Stomach (tissue), 9 donors: Measurements from ENCODE around the gene THAP7. TPM values are rescaled to one million over a fixed set of nuclear protein-coding genes. Genes with fewer than 3 reads are reported as not detected.
"Not testable (repeated sequence)": the region's sequence is repeated elsewhere in the genome, so short reads cannot be mapped to it uniquely, and the experiment has no call there.

Experiments used
- DNase-seq, 2 donors: peaks; one replicate each; pipeline versions ENCODE4 v3.0.0 to v3.0.0-alpha.2; 2013 to 2019
- H3K27ac ChIP-seq, 5 donors: fragments of 200-600 bp in 4 of 5; sonication (generic) in 4 of 5; one replicate each; pipeline ENCODE4 v1.5.1; 2013 to 2019; ENCODE audit warnings: mild to moderate bottlenecking in 1 of 5, moderate library complexity in 1 of 5
- H3K27me3 ChIP-seq, 3 donors: fragments of 200-600 bp; sonication (generic); one replicate each; pipeline ENCODE4 v1.5.1; 2017 to 2019; ENCODE audit warnings: mixed run types in 1 of 3
- H3K36me3 ChIP-seq, 4 donors: fragments of 200-600 bp; sonication (generic); 1 replicate in 3 of 4; 2 replicates in 1 of 4; pipeline ENCODE4 v1.5.1; 2016 to 2019
- H3K4me1 ChIP-seq, 4 donors: fragments of 200-600 bp; sonication (generic); one replicate each; pipeline ENCODE4 v1.5.1; 2016 to 2019
- H3K4me3 ChIP-seq, 4 donors: fragments of 200-600 bp; sonication (generic) in 3 of 4; one replicate each; pipeline ENCODE4 v1.5.1; 2016 to 2019; ENCODE audit warnings: mild to moderate bottlenecking in 1 of 4
- H3K9me3 ChIP-seq, 4 donors: fragments of 200-600 bp; sonication (generic); one replicate each; pipeline ENCODE4 v1.5.1; 2016 to 2019
- CTCF ChIP-seq, 7 experiments: fragments of 450-650 bp in 4 of 7; fragments of 200-600 bp in 3 of 7; sonication (generic) in 3 of 7; IDR thresholded peaks; one replicate each; pipeline ENCODE4 v1.5.1; 2016 to 2019; ENCODE audit warnings: antibody characterized with exemption in 7 of 7, control low read depth in 2 of 7, mild to moderate bottlenecking in 1 of 7
- EP300 ChIP-seq: sonication (generic); formaldehyde crosslinking; IDR thresholded peaks from one replicate; pipeline ENCODE4 v1.6.1; 2017; ENCODE audit warnings: antibody characterized with exemption
- POLR2A ChIP-seq, 4 donors: fragments of 450-650 bp; IDR thresholded peaks; one replicate each; pipeline ENCODE4 v1.6.1; 2016; ENCODE audit warnings: antibody characterized with exemption in 4 of 4, control low read depth in 2 of 4, mild to moderate bottlenecking in 1 of 4, moderate library complexity in 1 of 4
- POLR2AphosphoS5 ChIP-seq, 3 donors: sonication (generic); formaldehyde crosslinking; IDR thresholded peaks; one replicate each; pipeline ENCODE4 v1.6.1; 2016; ENCODE audit warnings: antibody characterized with exemption in 3 of 3
- WGBS, 5 donors: extraction: QIAGEN DNeasy Blood & Tissue Kit in 3 of 5; methylation state at CpG; one replicate each; pipeline versions ENCODE4 v1.1.5 to v1.1.7; 2013 to 2018; 5-methylcytosine and 5-hydroxymethylcytosine counted together
- intact Hi-C: fragments of 100-400 bp; cut with DNase I; formaldehyde crosslinking; loops from one replicate; pipeline ENCODE4 v1.15.1; 2023; ENCODE audit warnings: low total_unique reads
- polyA plus RNA-seq, 3 donors: library from polyadenylated mRNA; stranded (reverse); fragments of 200-250 nt; gene quantifications; one replicate each; pipeline ENCODE4 v1.2.3, GENCODE V29; 2013
- total RNA-seq, 5 donors: library from RNA; depleted of rRNA; stranded (reverse); fragments of >200 nt; gene quantifications; one replicate each; pipeline versions ENCODE4 v1.1.0 to v1.2.3, GENCODE V29; 2014 to 2016
- donor health status: healthy with polysubstance abuse.
- donor health status: Bipolar disorder and iron deficiency.
- donor health status: healthy.

The THAP7 gene
- total and polyA plus RNA-seq, 8 donors = 5.8 to 57.2 (median 42.1) TPM

DNA sequence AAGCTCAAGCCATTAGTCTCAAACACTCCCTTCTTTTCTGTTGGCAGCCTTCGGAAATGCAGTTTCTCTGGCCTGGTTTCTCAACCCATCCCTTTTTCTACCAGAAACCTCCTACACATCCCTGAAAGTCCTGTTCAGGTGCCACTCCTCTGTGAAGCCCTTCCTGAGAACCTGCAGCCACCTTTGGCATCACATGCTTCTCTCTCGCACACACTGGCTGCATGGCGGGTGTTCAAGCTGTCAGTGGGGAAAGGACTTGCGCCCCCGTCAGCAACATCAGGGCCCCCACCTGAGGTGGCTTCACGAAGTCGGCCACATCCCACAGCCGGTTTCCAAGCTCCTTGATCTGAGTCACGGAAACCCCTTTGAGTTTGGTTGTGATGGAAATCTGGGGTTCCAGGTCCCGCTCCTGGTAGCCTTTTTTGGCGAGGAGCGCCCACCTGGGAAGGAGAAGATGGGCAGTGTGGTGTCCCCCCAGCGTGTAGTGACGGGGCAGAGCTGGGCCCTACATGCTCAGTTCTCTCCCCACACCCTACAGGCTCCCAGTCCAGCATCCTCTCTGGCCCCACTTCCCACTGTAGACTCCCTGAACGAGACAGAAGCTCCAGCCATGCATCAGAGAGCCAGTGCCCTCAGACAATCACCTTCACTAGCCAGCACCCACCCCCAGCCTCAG, 42.1 kb upstream of the THAP7 start:
- H3K9me3 ChIP-seq = no peaks in the 10 kb centered on the region
- H3K4me1 ChIP-seq = peaks cover 9 to 29% (median 16%) of the 10 kb centered on the region in 4 donors
- intact Hi-C loops = no loop called here
- 82 to 90% (median 88%) methylated on average over 13 to 15 of the region's 15 CpGs for WGBS, 5 donors
- DNase-seq = no peak
- H3K27me3 ChIP-seq = peaks cover 0 to 19% (median 5%) of the 10 kb centered on the region in 3 donors
- H3K4me3 ChIP-seq = peak overlapping the region in 1 of 4 donors; percentile 32
- TF ChIP-seq POLR2AphosphoS5 (IDR thresholded peaks at IDR 0.05) = no peak
- TF ChIP-seq CTCF (IDR thresholded peaks at IDR 0.05) = no peak
- no peak for TF ChIP-seq POLR2A (IDR thresholded peaks at IDR 0.05)
- TF ChIP-seq EP300 = no peak
- H3K36me3 ChIP-seq = no peaks in the 10 kb centered on the region
- peak overlapping the region in 1 of 5 donors; percentile 52 for H3K27ac ChIP-seq

DNA sequence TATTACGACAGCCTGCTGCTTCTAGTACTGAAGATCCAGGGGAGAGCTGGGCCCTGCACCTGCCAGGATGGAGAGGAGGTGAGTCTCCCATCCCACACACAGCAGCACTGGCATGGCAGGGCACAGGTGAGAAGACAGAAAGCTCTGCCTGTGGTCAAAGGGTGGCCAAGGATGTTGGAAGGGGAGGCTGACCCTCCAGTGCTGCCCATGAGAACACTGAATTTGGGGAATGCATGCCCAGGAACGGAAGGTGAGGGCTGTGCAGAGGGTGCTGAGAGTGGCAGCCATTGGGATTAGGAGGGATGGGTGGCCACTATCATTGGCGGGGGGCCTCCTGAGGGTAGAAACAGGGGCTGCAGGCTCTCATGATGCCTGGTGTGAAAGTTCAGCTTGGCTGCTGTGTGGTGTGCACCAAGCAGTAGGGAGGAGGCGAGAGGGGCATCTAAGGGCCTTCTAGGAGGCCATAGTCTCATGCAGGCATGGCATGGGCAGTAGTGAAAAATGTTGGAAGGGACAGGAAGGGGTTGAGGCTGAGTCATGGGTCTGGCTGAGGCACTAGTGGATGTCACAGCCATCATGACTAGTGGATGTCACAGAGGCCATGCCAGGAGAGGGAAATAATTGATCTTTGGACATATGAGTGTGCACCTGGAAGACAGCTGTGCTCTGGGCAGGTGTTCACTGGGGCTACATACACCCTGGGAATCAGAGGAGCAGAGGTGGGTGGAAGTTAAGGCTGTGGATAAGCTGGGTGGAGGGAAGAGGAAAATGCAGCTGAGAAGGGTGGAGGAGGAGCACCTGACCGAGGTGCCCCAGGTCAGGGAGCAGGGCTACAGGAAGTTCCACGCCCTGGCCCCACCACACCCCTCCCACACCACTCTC, 41.3 kb upstream of the THAP7 start:
- peaks cover 0 to 19% (median 5%) of the 10 kb centered on the region in 3 donors for H3K27me3 ChIP-seq
- intact Hi-C loops = no loop called here

DNA sequence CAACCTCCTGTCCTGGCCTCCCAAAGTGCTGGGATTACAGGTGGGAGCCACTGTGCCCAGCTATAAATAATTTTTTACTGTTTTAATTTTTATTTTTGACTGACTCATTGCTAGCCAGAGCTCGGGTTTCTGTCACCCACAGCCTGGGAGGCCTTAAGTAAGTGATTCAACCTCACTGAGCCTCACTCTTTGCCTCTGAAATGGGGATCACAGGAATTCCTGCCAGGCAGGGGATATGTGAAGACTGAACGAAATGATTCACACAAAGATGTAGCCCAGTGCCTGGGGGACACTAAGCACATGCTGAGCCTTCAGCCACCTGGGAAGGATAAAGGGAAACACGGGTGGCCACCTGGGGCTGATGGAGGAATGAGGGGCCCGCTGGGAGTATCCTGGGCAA, 40.0 kb upstream of the THAP7 start:
- no peak for DNase-seq
- TF ChIP-seq POLR2AphosphoS5 (IDR thresholded peaks at IDR 0.05) (no peak), POLR2A (IDR thresholded peaks at IDR 0.05) (no peak), EP300 (no peak), CTCF (IDR thresholded peaks at IDR 0.05) (no peak)
- no peak overlapping the region for H3K27ac ChIP-seq

More for the DNA sequence above, 41.3 kb upstream of the THAP7 start:
- WGBS, 5 donors = 74 to 85% (median 80%) methylated on average over 6 of the region's 6 CpGs
- Histone ChIP-seq H3K9me3 (no peaks in the 10 kb centered on the region), H3K4me3 (no peak overlapping the region), H3K27ac (no peak overlapping the region), H3K4me1 (peaks cover 9 to 29% (median 16%) of the 10 kb centered on the region in 4 donors), H3K36me3 (no peaks in the 10 kb centered on the region)
- no peak for DNase-seq
- TF ChIP-seq POLR2A (IDR thresholded peaks at IDR 0.05) = no peak
- TF ChIP-seq EP300 = no peak
- no peak for TF ChIP-seq CTCF (IDR thresholded peaks at IDR 0.05)
- no peak for TF ChIP-seq POLR2AphosphoS5 (IDR thresholded peaks at IDR 0.05)

GRCh38 chr22:21039158-21039557, 37.2 kb upstream of the THAP7 start:
- H3K4me3 ChIP-seq, H3K27me3 ChIP-seq, H3K36me3 ChIP-seq, intact Hi-C loops, H3K9me3 ChIP-seq, DNase-seq, H3K27ac ChIP-seq: not testable (repeated sequence)
- 85 to 92% (median 90%) methylated on average over 5 of the region's 5 CpGs for WGBS, 5 donors
- peaks cover 0 to 14% (median 4%) of the 10 kb centered on the region in 4 donors for H3K4me1 ChIP-seq

More for the DNA sequence above, 40.0 kb upstream of the THAP7 start:
- Histone ChIP-seq H3K9me3 (no peaks in the 10 kb centered on the region), H3K4me1 (peaks cover 9 to 34% (median 19%) of the 10 kb centered on the region in 4 donors), H3K36me3 (no peaks in the 10 kb centered on the region), H3K27me3 (peaks cover 0 to 19% (median 5%) of the 10 kb centered on the region in 3 donors), H3K4me3 (no peak overlapping the region)
- WGBS, 5 donors = 77 to 79% (median 77%) methylated on average over 4 of the region's 4 CpGs
- intact Hi-C loops = no loop called here
